OCI-LY3 (cell line): ENCODE data around the gene MDGA2.

ENCODE experiments used
- H2AFZ ChIP-seq: fragments of 200-600, 300-600 bp; shearing (Covaris generic); 2 replicates; pipeline ENCODE4 v1.6.0; 2014; ENCODE audit warnings: antibody characterized with exemption, low read depth, low read length
- H3K27ac ChIP-seq: fragments of 200-600, 300-600 bp; sonication (generic); 2 replicates; pipeline ENCODE4 v1.5.1; 2014; ENCODE audit warnings: mild to moderate bottlenecking, low read length, moderate library complexity, mixed read lengths
- H3K27me3 ChIP-seq: fragments of 200-600, 300-600 bp; sonication (generic); 2 replicates; pipeline ENCODE4 v1.6.1; 2014; ENCODE audit warnings: low read depth, low read length, mixed read lengths
- H3K36me3 ChIP-seq: fragments of 200-600, 300-600 bp; sonication (generic); replicated peaks from 2 replicates; pipeline ENCODE3; 2014; ENCODE audit warnings: low read depth, low read length, mixed read lengths
- H3K4me1 ChIP-seq: fragments of 300-600, 200-600 bp; sonication (generic); 2 replicates; pipeline ENCODE4 v1.6.1; 2014; ENCODE audit warnings: low read length, mixed read lengths
- H3K4me2 ChIP-seq: fragments of 200-600, 300-600 bp; sonication (generic); 2 replicates; pipeline ENCODE4 v1.6.1; 2014; ENCODE audit warnings: low read length, mixed read lengths
- H3K4me3 ChIP-seq: fragments of 300-600, 200-600 bp; sonication (generic); 2 replicates; pipeline ENCODE4 v1.5.1; 2014; ENCODE audit warnings: antibody characterized with exemption, mild to moderate bottlenecking, low read length, moderate library complexity
- H3K79me2 ChIP-seq: fragments of 300-600, 200-600 bp; shearing (Covaris generic); 2 replicates; pipeline ENCODE4 v1.6.1; 2014; ENCODE audit warnings: mild to moderate bottlenecking, low read length, mixed read lengths
- H3K9ac ChIP-seq: fragments of 300-600, 200-600 bp; shearing (Covaris generic); 2 replicates; pipeline ENCODE4 v1.6.0; 2014; ENCODE audit warnings: mild to moderate bottlenecking, low read length, moderate library complexity
- H3K9me3 ChIP-seq: fragments of 200-600, 300-600 bp; shearing (Covaris generic); 2 replicates; pipeline ENCODE4 v1.6.1; 2014; ENCODE audit warnings: low read length, mixed read lengths; ENCODE audit not compliant: insufficient read depth
- H4K20me1 ChIP-seq: fragments of 200-600, 300-600 bp; sonication (generic); 2 replicates; pipeline ENCODE4 v1.6.1; 2016; ENCODE audit warnings: low read length, mixed read lengths; ENCODE audit not compliant: insufficient read depth
- EZH2phosphoT487 ChIP-seq: fragments of 200-600 bp; shearing (Covaris generic); IDR thresholded peaks from 2 replicates; pipeline ENCODE4 v1.6.1; 2018; ENCODE audit warnings: antibody characterized with exemption, mixed run types, low read depth
- TF ChIP-seq, protein P1 (sequence below): fragments of 200-600, 300-600 bp; sonication (generic); IDR thresholded peaks from 2 replicates; pipeline ENCODE4 v1.5.1; 2014; ENCODE audit warnings: antibody characterized with exemption, low read length, low read depth

MDGA2 gene

DNA sequence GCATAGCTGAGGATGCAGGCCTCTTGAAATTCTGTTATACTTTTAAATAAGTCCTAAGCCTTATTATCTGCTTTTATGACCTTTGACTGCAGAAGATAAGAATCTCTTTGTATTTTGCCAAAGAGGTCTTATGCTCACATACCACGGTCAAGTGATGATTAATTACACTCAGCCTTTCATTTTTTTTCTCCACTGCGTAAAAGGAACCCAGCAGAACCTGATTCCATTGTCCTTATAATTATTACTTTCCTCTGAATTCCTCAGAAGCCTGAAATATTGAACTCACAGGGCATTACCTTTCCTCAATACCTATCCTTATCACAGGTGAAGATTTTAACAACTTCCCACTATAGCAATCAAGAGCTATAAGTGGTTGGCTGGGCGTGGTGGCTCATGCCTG is 525.1 kb downstream of the MDGA2 start:
- H3K27me3 ChIP-seq, result no peaks in the 10 kb centered on the region
- TF ChIP-seq, protein P1, sequence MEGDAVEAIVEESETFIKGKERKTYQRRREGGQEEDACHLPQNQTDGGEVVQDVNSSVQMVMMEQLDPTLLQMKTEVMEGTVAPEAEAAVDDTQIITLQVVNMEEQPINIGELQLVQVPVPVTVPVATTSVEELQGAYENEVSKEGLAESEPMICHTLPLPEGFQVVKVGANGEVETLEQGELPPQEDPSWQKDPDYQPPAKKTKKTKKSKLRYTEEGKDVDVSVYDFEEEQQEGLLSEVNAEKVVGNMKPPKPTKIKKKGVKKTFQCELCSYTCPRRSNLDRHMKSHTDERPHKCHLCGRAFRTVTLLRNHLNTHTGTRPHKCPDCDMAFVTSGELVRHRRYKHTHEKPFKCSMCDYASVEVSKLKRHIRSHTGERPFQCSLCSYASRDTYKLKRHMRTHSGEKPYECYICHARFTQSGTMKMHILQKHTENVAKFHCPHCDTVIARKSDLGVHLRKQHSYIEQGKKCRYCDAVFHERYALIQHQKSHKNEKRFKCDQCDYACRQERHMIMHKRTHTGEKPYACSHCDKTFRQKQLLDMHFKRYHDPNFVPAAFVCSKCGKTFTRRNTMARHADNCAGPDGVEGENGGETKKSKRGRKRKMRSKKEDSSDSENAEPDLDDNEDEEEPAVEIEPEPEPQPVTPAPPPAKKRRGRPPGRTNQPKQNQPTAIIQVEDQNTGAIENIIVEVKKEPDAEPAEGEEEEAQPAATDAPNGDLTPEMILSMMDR, result no peak
- TF ChIP-seq EZH2phosphoT487, result no peak
- no peaks in the 10 kb centered on the region for H3K9me3 ChIP-seq
- no peaks in the 10 kb centered on the region for H3K4me1 ChIP-seq
- no peaks in the 10 kb centered on the region for H3K36me3 ChIP-seq
- H3K27ac ChIP-seq, result no peak overlapping the region
- no peaks in the 10 kb centered on the region for H4K20me1 ChIP-seq
- no peak overlapping the region for H3K4me2 ChIP-seq
- H3K4me3 ChIP-seq, result no peak overlapping the region
- H3K9ac ChIP-seq, result no peak overlapping the region
- H2AFZ ChIP-seq, result no peak overlapping the region
- H3K79me2 ChIP-seq, result no peaks in the 10 kb centered on the region

DNA sequence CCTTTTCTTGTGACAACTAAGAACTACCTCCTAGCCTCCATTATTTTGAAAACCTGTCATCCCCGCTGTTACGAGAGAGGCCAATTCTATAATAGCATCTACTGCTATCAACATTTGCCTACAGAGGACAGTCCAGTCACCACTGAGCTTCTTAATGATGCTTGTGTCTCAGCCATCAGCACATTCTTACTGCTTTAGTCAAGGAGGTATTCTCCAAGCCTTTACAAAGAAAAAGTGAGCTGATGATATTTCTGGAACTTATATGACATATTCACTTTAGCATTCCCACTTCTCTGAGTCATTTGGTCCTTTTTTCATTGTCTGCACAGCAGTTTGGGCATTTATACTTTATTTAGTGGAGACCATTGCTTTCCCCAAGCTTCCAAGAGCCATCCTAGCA is 526.1 kb downstream of the MDGA2 start:
- Histone ChIP-seq H3K36me3 (no peaks in the 10 kb centered on the region), H3K27ac (no peak overlapping the region), H3K4me1 (no peaks in the 10 kb centered on the region), H3K79me2 (no peaks in the 10 kb centered on the region), H3K9ac (no peak overlapping the region), H3K4me3 (no peak overlapping the region), H2AFZ (no peak overlapping the region), H3K4me2 (no peak overlapping the region), H3K9me3 (no peaks in the 10 kb centered on the region), H4K20me1 (no peaks in the 10 kb centered on the region), H3K27me3 (no peaks in the 10 kb centered on the region)
- TF ChIP-seq, protein P1, result no peak
- no peak for TF ChIP-seq EZH2phosphoT487

DNA sequence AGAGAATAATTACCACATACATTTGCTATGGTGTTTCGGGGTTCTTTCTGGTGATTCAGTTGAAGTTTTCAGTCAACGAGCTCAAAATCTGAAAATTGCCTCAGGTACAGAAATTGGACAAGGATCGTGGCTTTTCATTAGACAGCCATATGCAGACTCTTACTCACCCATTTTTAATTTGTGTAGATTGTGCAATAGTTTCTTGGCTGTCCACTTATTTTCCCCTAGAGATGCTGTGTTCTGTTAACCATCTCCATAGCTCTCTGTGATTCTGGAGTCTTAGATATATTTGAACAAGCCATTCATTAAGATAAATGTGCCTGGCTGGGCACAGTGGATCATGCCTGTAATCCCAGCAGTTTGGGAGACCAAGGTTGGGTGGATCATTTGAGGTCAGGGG is 526.7 kb downstream of the MDGA2 start:
- Histone ChIP-seq H3K27me3 (no peaks in the 10 kb centered on the region), H3K27ac (no peak overlapping the region), H4K20me1 (no peaks in the 10 kb centered on the region), H3K9me3 (no peaks in the 10 kb centered on the region), H3K79me2 (no peaks in the 10 kb centered on the region), H3K4me1 (no peaks in the 10 kb centered on the region), H2AFZ (no peak overlapping the region), H3K4me2 (no peak overlapping the region), H3K4me3 (no peak overlapping the region), H3K9ac (no peak overlapping the region), H3K36me3 (no peaks in the 10 kb centered on the region)
- TF ChIP-seq, protein P1, result no peak
- no peak for TF ChIP-seq EZH2phosphoT487

DNA sequence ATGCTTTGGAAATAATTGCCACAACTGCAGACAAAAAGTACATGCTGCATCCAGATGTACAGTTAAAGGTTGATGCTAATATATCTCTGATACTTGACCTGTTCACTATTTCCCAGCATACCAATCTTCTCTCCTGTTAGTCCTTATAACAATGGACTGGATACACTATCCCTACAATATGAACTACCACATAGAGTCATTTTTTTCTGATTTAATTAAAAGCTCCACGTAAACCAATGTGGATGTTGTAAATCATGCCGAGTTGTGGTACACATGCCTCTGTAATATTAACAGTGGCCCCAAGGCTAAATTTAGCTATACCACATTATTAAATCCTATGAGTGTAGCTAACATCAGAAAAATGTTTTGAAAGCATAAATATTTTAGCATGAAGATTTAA is 554.8 kb downstream of the MDGA2 start:
- no peaks in the 10 kb centered on the region for H3K4me1 ChIP-seq
- H3K9ac ChIP-seq, result no peak overlapping the region
- H3K36me3 ChIP-seq, result no peaks in the 10 kb centered on the region
- no peaks in the 10 kb centered on the region for H4K20me1 ChIP-seq
- no peak overlapping the region for H3K4me3 ChIP-seq
- H3K27ac ChIP-seq, result no peak overlapping the region
- TF ChIP-seq, protein P1, result no peak
- TF ChIP-seq EZH2phosphoT487, result no peak
- H3K79me2 ChIP-seq, result no peaks in the 10 kb centered on the region
- H2AFZ ChIP-seq, result no peak overlapping the region
- no peaks in the 10 kb centered on the region for H3K9me3 ChIP-seq
- H3K27me3 ChIP-seq, result no peaks in the 10 kb centered on the region
- H3K4me2 ChIP-seq, result no peak overlapping the region
